ENCODE measurements around the gene ELAPOR1. TPM values are rescaled to one million over a fixed set of nuclear protein-coding genes. Genes with fewer than 3 reads are reported as not detected.

The ELAPOR1 gene
- total and polyA plus RNA-seq, 9 of the 15 experiments (the other 6 are each of a cell fraction or from before 2014, with no cell fraction given) = 0.07 to 1.2 (median 0.18) TPM

- DNase-seq (ENCODE audit: extremely low read depth in 1 of 4, low spot score in 3 of 4) (no peak), ATAC-seq (no peak), FAIRE-seq (no peak)
- TF ChIP-seq FOXA3 (CRISPR knock-in tag; conservative IDR thresholded peaks at IDR 0.05 in 1 of 2, IDR thresholded peaks at IDR 0.05 in 1 of 2) (no peak), CEBPB (tag; IDR thresholded peaks at IDR 0.05) (no peak), ZNF121 (CRISPR knock-in tag; conservative IDR thresholded peaks at IDR 0.05) (peak; percentile 74)
- peaks cover 59% of the 10 kb centered on the region; the same call in 2 of the 3 replicates for H3K36me3 ChIP-seq (ENCODE audit: control insufficient read depth, insufficient read depth, low read length)
- no peak overlapping the region for H2AFZ ChIP-seq (ENCODE audit: low read depth, low read length)
- peaks cover 2% of the 10 kb centered on the region; the same call in 1 of the 3 replicates for H3K79me2 ChIP-seq (ENCODE audit: control insufficient read depth, insufficient read depth, low read length)
- ChIA-PET CTCF (ENCODE audit: low intra/inter-chr PET ratio) (no interaction called here), POLR2A (no interaction called here)
- H3K4me1 ChIP-seq (replicated peaks in 1 of 2; ENCODE audit: control insufficient read depth in 2 of 2, insufficient read depth in 2 of 2, low read length in 2 of 2) = no peaks in the 10 kb centered on the region
- H3K27me3 ChIP-seq (ENCODE audit: control insufficient read depth in 2 of 2, insufficient read depth in 2 of 2, low read length in 2 of 2) = no peaks in the 10 kb centered on the region
- H3K9me1 ChIP-seq (ENCODE audit: control insufficient read depth, insufficient read depth, low read length) = no peaks in the 10 kb centered on the region
- no peak overlapping the region for H3K4me2 ChIP-seq (ENCODE audit: insufficient read depth, low read length)
- intact Hi-C loops (cut with micrococcal nuclease) (no loop called here), in situ Hi-C loops (cut with MboI) (no loop called here)
- no peaks in the 10 kb centered on the region for H4K20me1 ChIP-seq (replicated peaks; ENCODE audit: control insufficient read depth, insufficient read depth, low read length)
- H3K9ac ChIP-seq (ENCODE audit: insufficient read depth in 1 of 2, low read depth in 2 of 2, low read length in 2 of 2) = no peak overlapping the region
- no peak overlapping the region for H3K4me3 ChIP-seq
- 98% methylated on average over 3 of the region's 3 CpGs for WGBS (ENCODE audit: insufficient coverage, low coverage, missing lambda C conversion rate)
- BruUV-seq (replicated peaks) = no TSS peak
- H3K27ac ChIP-seq (ENCODE audit: extremely low read depth, low read depth, low read length) = no peak overlapping the region
- no peaks in the 10 kb centered on the region for H3K9me3 ChIP-seq (replicated peaks; ENCODE audit: control insufficient read depth, insufficient read depth, low read depth, low read length)
Measured at GRCh38 chr1:109065137-109065536, 48.8 kb upstream of the ELAPOR1 start.

DNA sequence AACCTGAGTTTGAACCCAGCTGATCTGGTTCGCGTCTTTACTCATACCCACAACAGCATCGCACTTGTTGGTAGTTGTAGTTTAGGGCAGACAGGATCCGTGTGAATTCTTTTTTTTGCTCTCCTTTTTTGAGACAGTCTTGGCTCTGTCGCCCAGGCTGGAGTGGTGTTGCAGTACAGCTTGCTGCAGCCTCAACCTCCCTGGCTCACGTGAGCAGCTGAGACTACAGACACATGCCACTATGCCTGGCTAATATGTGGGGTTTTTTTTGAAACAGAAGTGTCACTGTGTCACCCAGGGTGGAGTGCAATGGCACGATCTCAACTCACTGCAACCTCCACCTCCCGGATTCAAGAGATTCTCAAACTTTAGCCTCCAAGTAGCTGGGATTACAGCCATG lies 46.0 kb upstream of the ELAPOR1 start:
- peaks cover 3% of the 10 kb centered on the region; the same call in 1 of the 3 replicates for H3K79me2 ChIP-seq (ENCODE audit: control insufficient read depth, insufficient read depth, low read length)
- peaks cover 63% of the 10 kb centered on the region for H3K36me3 ChIP-seq (ENCODE audit: control insufficient read depth, insufficient read depth, low read length)
- no peak overlapping the region for H3K4me3 ChIP-seq
- intact Hi-C loops (cut with micrococcal nuclease) = no loop called here
- H3K27ac ChIP-seq (ENCODE audit: extremely low read depth, low read depth, low read length) = no peak overlapping the region
- H3K9ac ChIP-seq (ENCODE audit: insufficient read depth in 1 of 2, low read depth in 2 of 2, low read length in 2 of 2) = no peak overlapping the region; a peak in 1 of 4 replicates
- ChIA-PET CTCF (ENCODE audit: low intra/inter-chr PET ratio) (no interaction called here), POLR2A (interaction anchor here (1.3 kb wide), 1 partner anchor 8 kb away, joined by 6 read pairs; the partner anchor contains the start of gene TAF13)
- 87% methylated on average over 8 of the region's 8 CpGs for WGBS (ENCODE audit: insufficient coverage, low coverage, missing lambda C conversion rate)
- no TSS peak for BruUV-seq (replicated peaks)
- H3K4me2 ChIP-seq (ENCODE audit: insufficient read depth, low read length) = no peak overlapping the region
- no peaks in the 10 kb centered on the region for H4K20me1 ChIP-seq (replicated peaks; ENCODE audit: control insufficient read depth, insufficient read depth, low read length)
- FAIRE-seq = no peak
- DNase-seq (ENCODE audit: extremely low read depth in 1 of 4, low spot score in 3 of 4) = no peak
- ATAC-seq = no peak
- H3K9me3 ChIP-seq (replicated peaks; ENCODE audit: control insufficient read depth, insufficient read depth, low read depth, low read length) = no peaks in the 10 kb centered on the region
- no peak overlapping the region for H2AFZ ChIP-seq (ENCODE audit: low read depth, low read length)
- H3K4me1 ChIP-seq (replicated peaks in 1 of 2; ENCODE audit: control insufficient read depth in 2 of 2, insufficient read depth in 2 of 2, low read length in 2 of 2) = no peaks in the 10 kb centered on the region
- in situ Hi-C loops (cut with MboI) = no loop called here
- H3K9me1 ChIP-seq (ENCODE audit: control insufficient read depth, insufficient read depth, low read length) = no peaks in the 10 kb centered on the region
- H3K27me3 ChIP-seq (ENCODE audit: control insufficient read depth in 2 of 2, insufficient read depth in 2 of 2, low read length in 2 of 2) = no peaks in the 10 kb centered on the region
- TF ChIP-seq POU5F1 (IDR thresholded peaks at IDR 0.05; ENCODE audit: borderline replicate concordance, low read depth, low read length, partially characterized antibody) = no peak
- TF ChIP-seq GTF2B (IDR thresholded peaks at IDR 0.05; ENCODE audit: extremely low read depth, insufficient read length) = no peak
- TF ChIP-seq ZHX1 (conservative IDR thresholded peaks at IDR 0.05; ENCODE audit: low read length) = no peak
- TF ChIP-seq BCOR (IDR thresholded peaks at IDR 0.05) = no peak
- TF ChIP-seq CEBPB (tag; IDR thresholded peaks at IDR 0.05) = no peak
- TF ChIP-seq ERF (CRISPR knock-in tag; IDR thresholded peaks at IDR 0.05) = no peak
- TF ChIP-seq JUND (IDR thresholded peaks at IDR 0.05; ENCODE audit: borderline replicate concordance, low read depth, low read length) = no peak
- TF ChIP-seq JUND (tag; IDR thresholded peaks at IDR 0.05; ENCODE audit: borderline replicate concordance, low read depth, low read length) = no peak
- TF ChIP-seq TBL1XR1 (IDR thresholded peaks at IDR 0.05; ENCODE audit: low read length in 2 of 2) = no peak
- no peak for TF ChIP-seq CHD1 (IDR thresholded peaks at IDR 0.05; ENCODE audit: low read length)
- no peak for TF ChIP-seq ZNF24 (IDR thresholded peaks at IDR 0.05)
- TF ChIP-seq PHB2 (IDR thresholded peaks at IDR 0.05; ENCODE audit: low read depth) = no peak
- no peak for TF ChIP-seq ZNF347 (CRISPR knock-in tag; IDR thresholded peaks at IDR 0.05; ENCODE audit: low read depth)

Measured in K562 (cell line).